ENCODE data around the gene COL6A2.

GRCh38 chr21:46159390-46159789 is 61.5 kb downstream of the COL6A2 start:
- TF ChIP-seq, protein P1, sequence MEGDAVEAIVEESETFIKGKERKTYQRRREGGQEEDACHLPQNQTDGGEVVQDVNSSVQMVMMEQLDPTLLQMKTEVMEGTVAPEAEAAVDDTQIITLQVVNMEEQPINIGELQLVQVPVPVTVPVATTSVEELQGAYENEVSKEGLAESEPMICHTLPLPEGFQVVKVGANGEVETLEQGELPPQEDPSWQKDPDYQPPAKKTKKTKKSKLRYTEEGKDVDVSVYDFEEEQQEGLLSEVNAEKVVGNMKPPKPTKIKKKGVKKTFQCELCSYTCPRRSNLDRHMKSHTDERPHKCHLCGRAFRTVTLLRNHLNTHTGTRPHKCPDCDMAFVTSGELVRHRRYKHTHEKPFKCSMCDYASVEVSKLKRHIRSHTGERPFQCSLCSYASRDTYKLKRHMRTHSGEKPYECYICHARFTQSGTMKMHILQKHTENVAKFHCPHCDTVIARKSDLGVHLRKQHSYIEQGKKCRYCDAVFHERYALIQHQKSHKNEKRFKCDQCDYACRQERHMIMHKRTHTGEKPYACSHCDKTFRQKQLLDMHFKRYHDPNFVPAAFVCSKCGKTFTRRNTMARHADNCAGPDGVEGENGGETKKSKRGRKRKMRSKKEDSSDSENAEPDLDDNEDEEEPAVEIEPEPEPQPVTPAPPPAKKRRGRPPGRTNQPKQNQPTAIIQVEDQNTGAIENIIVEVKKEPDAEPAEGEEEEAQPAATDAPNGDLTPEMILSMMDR (conservative IDR thresholded peaks at IDR 0.05 in 1 of 2, IDR thresholded peaks at IDR 0.05 in 1 of 2; ENCODE audit: extremely low read depth in 1 of 2, insufficient read depth in 1 of 2, low read depth in 1 of 2, low read length in 2 of 2) = no peak
- TF ChIP-seq EZH2 (IDR thresholded peaks at IDR 0.05; ENCODE audit: borderline replicate concordance, low read length) = no peak
